GM12878 (cell line): Measurements from ENCODE around the gene NOC2L. TPM values are rescaled to one million over a fixed set of nuclear protein-coding genes. Genes with fewer than 3 reads are reported as not detected.

Experiments
- ATAC-seq: fragments of 200-7000 bp; cut with Tn5 transposase; 3 replicates; pipeline ENCODE4 v1.9.1; 2020; ENCODE audit warnings: mild to moderate bottlenecking, moderate library complexity
- BruUV-seq: library from RNA; stranded (reverse); fragments of 400-500 nt; replicated peaks from 2 replicates; lab custom pipeline; 2021; lab: Mats Ljungman, UMichigan
- CTCF ChIA-PET: fragments of 300-600 bp; sonication (Branson Sonifier 250); formaldehyde crosslinking; extraction: SDS; loops from one replicate; lab custom pipeline; 2021; ENCODE audit warnings: inconsistent platforms; lab: Yijun Ruan, JAX
- POLR2A ChIA-PET: fragments of 350-600 bp; formaldehyde crosslinking; extraction: SDS; loops from one replicate; lab custom pipeline; 2021; ENCODE audit warnings: inconsistent platforms; lab: Charles Lee
- RAD21 ChIA-PET: fragments of 300-600 bp; sonication (Branson Sonifier 250); formaldehyde crosslinking; loops from one replicate; lab custom pipeline; 2023; ENCODE audit warnings: antibody characterized with exemption; ENCODE audit not compliant: unreplicated experiment; lab: Charles Lee
- SMC1A ChIA-PET: fragments of 300-600 bp; sonication (Branson Sonifier 250); formaldehyde crosslinking; loops from one replicate; lab custom pipeline; 2023; ENCODE audit not compliant: unreplicated experiment, uncharacterized antibody; lab: Charles Lee
- DNase-seq: peaks from one replicate; pipeline ENCODE4 v3.0.0-alpha.2; 2011; ENCODE audit warnings: low read depth, low spot score
- FAIRE-seq: peaks from 3 replicates; lab custom pipeline; 2011; peaks lifted over from hg19 to GRCh38; lab: Jason Lieb, UNC
- H2AFZ ChIP-seq: 2 replicates; pipeline ENCODE4 v1.6.0; 2011; ENCODE audit warnings: low read depth, low read length, control low read depth; ENCODE audit not compliant: control insufficient read depth
- H3K27ac ChIP-seq: 2 replicates; pipeline ENCODE4 v1.5.1; 2011; ENCODE audit warnings: control low read depth; ENCODE audit not compliant: control insufficient read depth, insufficient read depth
- H3K27me3 ChIP-seq, 2 experiments: replicated peaks in 1 of 2; 2 replicates each; pipeline versions ENCODE4 v1.6.0 to v1.6.1; 2011; ENCODE audit warnings: low read length in 1 of 2; ENCODE audit not compliant: control insufficient read depth in 2 of 2, insufficient read depth in 2 of 2
- H3K36me3 ChIP-seq, 2 experiments: 2 replicates each; pipeline ENCODE4 v1.5.1; 2011; ENCODE audit warnings: low read length in 1 of 2; ENCODE audit not compliant: control insufficient read depth in 2 of 2, insufficient read depth in 2 of 2
- H3K4me1 ChIP-seq: 2 replicates; pipeline ENCODE4 v1.6.1; 2011; ENCODE audit warnings: mild to moderate bottlenecking, low read length, moderate library complexity, mixed read lengths; ENCODE audit not compliant: control insufficient read depth, insufficient read depth
- H3K4me2 ChIP-seq: 2 replicates; pipeline ENCODE4 v1.6.0; 2011; ENCODE audit warnings: control low read depth; ENCODE audit not compliant: control insufficient read depth, insufficient read depth
- H3K4me3 ChIP-seq: fragments of 200-600 bp; sonication (generic); 2 replicates; pipeline ENCODE4 v1.5.1; 2016
- H3K79me2 ChIP-seq: 2 replicates; pipeline ENCODE4 v1.6.0; 2011; ENCODE audit warnings: low read length; ENCODE audit not compliant: control insufficient read depth, insufficient read depth
- H3K9ac ChIP-seq: 2 replicates; pipeline ENCODE4 v1.8.0; 2011; ENCODE audit warnings: low read length, control low read depth, mixed read lengths; ENCODE audit not compliant: control insufficient read depth, insufficient read depth
- H3K9me3 ChIP-seq: replicated peaks from 3 replicates; pipeline ENCODE4 v1.5.1; 2011; ENCODE audit warnings: mild to moderate bottlenecking, low read length; ENCODE audit not compliant: control insufficient read depth, insufficient read depth
- H4K20me1 ChIP-seq: 2 replicates; pipeline ENCODE4 v1.6.0; 2011; ENCODE audit not compliant: control insufficient read depth, insufficient read depth
- ETV6 ChIP-seq, 2 experiments: fragments of 450-650 bp in 1 of 2; IDR thresholded peaks in 1 of 2; conservative IDR thresholded peaks in 1 of 2; 2 replicates each; pipeline ENCODE4 v1.6.1; 2014; ENCODE audit warnings: antibody characterized with exemption in 1 of 2, borderline replicate concordance in 1 of 2, low read depth in 1 of 2, mild to moderate bottlenecking in 1 of 2, moderate library complexity in 1 of 2
- FOXK2 ChIP-seq: fragments of 450-650 bp; IDR thresholded peaks from 2 replicates; pipeline ENCODE4 v1.6.1; 2017; ENCODE audit warnings: mild to moderate bottlenecking, moderate library complexity
- GATAD2B ChIP-seq: fragments of 450-650 bp; conservative IDR thresholded peaks from 2 replicates; pipeline ENCODE4 v1.6.1; 2017; ENCODE audit warnings: low read depth, mild to moderate bottlenecking, moderate library complexity
- HDGF ChIP-seq: fragments of 450-650 bp; IDR thresholded peaks from 2 replicates; pipeline ENCODE4 v1.6.1; 2016; ENCODE audit warnings: antibody characterized with exemption
- MAX ChIP-seq: IDR thresholded peaks from 2 replicates; pipeline ENCODE4 v1.6.1; 2012; ENCODE audit warnings: low read depth, low read length, improper control_type of control experiment
- MYC ChIP-seq: IDR thresholded peaks from 2 replicates; pipeline ENCODE4 v1.6.1; 2011; ENCODE audit warnings: mild to moderate bottlenecking, low read length, moderate library complexity, inconsistent platforms; ENCODE audit not compliant: insufficient read depth, insufficient replicate concordance, insufficient read length, severe bottlenecking
- NBN ChIP-seq: fragments of 450-650 bp; IDR thresholded peaks from 2 replicates; pipeline ENCODE4 v1.6.1; 2016
- NFXL1 ChIP-seq: fragments of 450-650 bp; IDR thresholded peaks from 2 replicates; pipeline ENCODE4 v1.6.1; 2017; ENCODE audit warnings: antibody characterized with exemption, mild to moderate bottlenecking, borderline replicate concordance
- NR2C1 ChIP-seq: fragments of 450-650 bp; IDR thresholded peaks from 2 replicates; pipeline ENCODE4 v1.6.1; 2017; ENCODE audit warnings: antibody characterized with exemption, mild to moderate bottlenecking, moderate library complexity
- POU2F2 ChIP-seq: IDR thresholded peaks from 3 replicates; pipeline ENCODE4 v1.6.1; 2011; ENCODE audit warnings: low read depth, mild to moderate bottlenecking, low read length, borderline replicate concordance
- RBBP5 ChIP-seq: fragments of 200-600 bp; sonication (generic); conservative IDR thresholded peaks from 2 replicates; pipeline ENCODE4 v1.6.1; 2016
- REST ChIP-seq: IDR thresholded peaks from 2 replicates; pipeline ENCODE4 v1.6.1; 2012; ENCODE audit warnings: mild to moderate bottlenecking, low read depth, low read length
- SP1 ChIP-seq: IDR thresholded peaks from one replicate; pipeline ENCODE4 v1.6.1; 2011; ENCODE audit warnings: low read depth, low read length
- SREBF2 ChIP-seq: IDR thresholded peaks from 2 replicates; pipeline ENCODE4 v1.6.1; 2012; ENCODE audit warnings: mild to moderate bottlenecking, low read length
- USF2 ChIP-seq: IDR thresholded peaks from 2 replicates; pipeline ENCODE4 v1.6.1; 2011; ENCODE audit warnings: low read depth, low read length, improper control_type of control experiment, borderline replicate concordance
- ZBED1 ChIP-seq: IDR thresholded peaks from 2 replicates; pipeline ENCODE4 v1.6.1; 2016; ENCODE audit warnings: borderline replicate concordance
- WGBS: methylation state at CpG from one replicate; pipeline ENCODE4 v1.1.6; 2016; ENCODE audit warnings: low lambda C conversion rate; ENCODE audit not compliant: insufficient replicate concordance, insufficient coverage; ENCODE audit errors: missing lambda C conversion rate; 5-methylcytosine and 5-hydroxymethylcytosine counted together
- in situ Hi-C: fragments of 300-500 bp; cut with MboI; formaldehyde crosslinking; loops from 9 replicates; pipeline ENCODE4 v1.14.3; 2018; ENCODE audit warnings: mixed read lengths
- intact Hi-C: fragments of 100-400 bp; cut with micrococcal nuclease; formaldehyde crosslinking; loops from one replicate; pipeline ENCODE4 v1.14.2; 2022; ENCODE audit not compliant: unreplicated experiment
- polyA plus RNA-seq, 11 experiments: library from polyadenylated mRNA; depleted of rRNA in 4 of 11; unstranded in 6 of 11; stranded (reverse) in 5 of 11; fragments of >200 nt; fragmentation: Nextera tagmentation in 4 of 11; fragmentation: Illumina TruSeq in 1 of 11; extraction: Ambion mirVana in 4 of 11; extraction: Trizol in 1 of 11; gene quantifications; 1 replicate in 1 of 11; 2 replicates in 10 of 11; pipeline versions ENCODE4 v1.2.1 to v1.2.3, GENCODE V29; 2011 to 2016; ENCODE audit warnings: inconsistent platforms in 2 of 11, missing spikeins in 2 of 11, low read depth in 1 of 11
- total RNA-seq, 4 experiments: library from RNA; depleted of rRNA in 3 of 4; stranded (reverse); fragments of >200 nt in 3 of 4; fragmentation: Illumina TruSeq in 1 of 4; extraction: Trizol in 1 of 4; gene quantifications; 2 replicates each; pipeline versions ENCODE4 v1.2.1 to v1.2.3, GENCODE V29; 2013 to 2021

The NOC2L gene
- total and polyA plus RNA-seq, 10 of the 15 experiments (the other 5 are each of a cell fraction or from before 2014, with no cell fraction given) = 1.3 to 171 (median 64.3) TPM

DNA sequence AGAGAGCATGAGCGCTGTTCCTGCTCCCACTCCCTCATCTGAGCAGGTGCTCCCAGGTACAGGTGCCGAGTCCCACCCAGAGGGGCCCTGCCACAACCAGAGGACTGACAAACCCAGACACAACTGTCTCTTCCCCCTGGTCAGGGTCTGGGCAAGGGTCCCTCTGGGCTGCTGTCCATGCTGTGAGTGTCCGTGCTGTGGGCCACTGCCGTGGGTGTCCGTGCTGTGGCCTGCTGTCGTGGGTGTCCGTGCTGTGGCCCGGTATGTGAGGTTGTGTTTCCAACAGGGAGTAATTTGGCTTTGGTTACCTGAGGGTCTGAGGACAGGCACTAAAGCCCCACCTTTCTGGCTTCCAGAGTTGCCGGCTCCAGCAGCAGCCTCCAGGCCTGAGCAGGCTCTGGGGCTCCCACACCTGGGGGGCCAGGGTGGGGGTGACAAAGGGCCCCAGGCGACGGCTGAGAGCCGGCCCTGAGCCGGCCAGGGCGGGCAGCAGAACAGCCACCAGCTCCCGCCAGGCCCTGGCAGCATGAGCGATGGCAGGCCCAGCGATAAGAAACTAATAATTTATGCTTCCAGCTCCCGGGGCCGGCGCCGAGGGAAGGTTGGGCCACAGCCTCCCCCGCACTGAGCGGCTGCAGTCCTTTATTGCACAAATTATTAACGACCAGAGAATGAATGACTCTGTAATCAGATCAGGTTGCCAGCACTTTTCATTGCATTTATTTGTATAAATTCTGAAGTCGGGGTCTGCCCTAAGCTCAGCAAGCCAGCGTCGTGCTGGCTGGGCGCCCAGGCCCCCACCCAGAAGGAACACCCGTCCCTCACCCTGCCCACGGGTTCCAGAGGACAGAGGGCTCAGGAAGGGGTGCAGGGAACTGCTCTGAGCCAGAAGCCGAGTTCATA lies 42.6 kb downstream of the NOC2L start (continued):
- TF ChIP-seq USF2 (no peak), RBBP5 (no peak)

DNA sequence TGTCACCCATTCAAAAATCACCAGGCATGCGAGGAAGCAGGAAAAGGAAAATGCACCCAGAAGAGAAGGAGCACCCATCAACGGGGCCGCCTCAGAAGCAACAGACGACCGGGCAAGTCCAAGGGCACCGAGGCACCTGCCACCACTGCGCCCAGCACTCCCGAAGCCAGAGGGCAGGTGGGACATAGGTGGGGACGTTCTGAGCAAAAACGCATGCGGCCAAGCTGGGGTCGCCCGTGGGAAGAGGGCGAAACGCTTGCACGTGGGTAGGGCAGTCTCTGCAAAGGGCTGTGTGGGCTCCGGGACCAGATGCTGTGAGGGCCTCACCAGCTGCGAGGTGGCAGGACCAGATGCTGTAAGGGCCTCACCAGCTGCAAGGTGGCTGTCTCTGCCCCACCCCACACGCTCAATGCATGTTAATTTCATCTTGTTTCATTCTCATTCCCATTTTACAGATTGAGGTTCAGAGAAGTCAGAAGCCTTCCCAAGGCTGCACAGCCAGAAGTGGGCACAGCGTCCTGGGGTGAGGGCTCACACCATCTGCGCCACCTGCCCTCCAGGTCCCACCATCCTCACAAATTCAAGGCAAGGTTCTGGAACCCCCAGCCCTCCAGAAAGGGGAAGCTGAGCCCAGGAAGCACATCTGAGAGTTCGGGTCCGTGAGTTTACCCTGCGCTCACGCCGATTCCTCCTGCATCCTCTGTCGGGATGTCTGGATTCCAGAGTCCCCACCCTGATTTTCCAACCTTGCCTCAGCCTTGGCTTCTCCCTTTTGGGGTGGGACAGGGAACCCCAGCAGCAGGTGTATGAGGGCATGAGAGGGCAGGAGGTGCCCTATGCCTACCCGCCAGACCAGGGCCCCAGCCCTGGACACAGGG lies 43.5 kb downstream of the NOC2L start:
- ChIA-PET POLR2A (no interaction called here), SMC1A (no interaction called here)
- peaks cover 2% of the 10 kb centered on the region in 2 experiments; a peak in 3 of 4 replicates for H3K27me3 ChIP-seq
- TF ChIP-seq FOXK2 = no peak
- no peak for TF ChIP-seq GATAD2B
- no peak for TF ChIP-seq ZBED1
- no peak for TF ChIP-seq HDGF
- TF ChIP-seq NFXL1 = no peak
- no peak for TF ChIP-seq ETV6 (conservative IDR thresholded peaks at IDR 0.05 in 1 of 2, IDR thresholded peaks at IDR 0.05 in 1 of 2; ENCODE audit: borderline replicate concordance in 1 of 2, low read depth in 1 of 2)
- no peak for TF ChIP-seq REST
- no peak for TF ChIP-seq NR2C1
- TF ChIP-seq MYC = no peak
- no peak for TF ChIP-seq MAX
- TF ChIP-seq POU2F2 = no peak
- no peak for TF ChIP-seq SREBF2
- TF ChIP-seq NBN = no peak
- no peak for TF ChIP-seq SP1

More for the DNA sequence above, 43.5 kb downstream of the NOC2L start:
- ChIA-PET CTCF (interaction anchor here (1.0 kb wide), 1 partner anchor 118 kb away, joined by 3 read pairs; no protein-coding TSS in a partner anchor), RAD21 (no interaction called here)
- H2AFZ ChIP-seq = no peak overlapping the region
- H3K4me3 ChIP-seq = no peak overlapping the region
- no peaks in the 10 kb centered on the region for H3K36me3 ChIP-seq
- DNase-seq (no peak), FAIRE-seq (no peak), ATAC-seq (no peak)
- H3K9me3 ChIP-seq = no peaks in the 10 kb centered on the region
- no peaks in the 10 kb centered on the region; the same call in 1 of the 2 replicates for H4K20me1 ChIP-seq
- no peak overlapping the region for H3K27ac ChIP-seq
- in situ Hi-C loops (no loop called here), intact Hi-C loops (no loop called here)
- WGBS = 23% methylated on average over 28 of the region's 28 CpGs
- H3K79me2 ChIP-seq = no peaks in the 10 kb centered on the region
- H3K9ac ChIP-seq = no peak overlapping the region
- no TSS peak for BruUV-seq
- no peak overlapping the region for H3K4me2 ChIP-seq
- no peaks in the 10 kb centered on the region for H3K4me1 ChIP-seq
